HL-60/S4 (cell line): ENCODE results near the gene POLR2A.
"Not testable (repeated sequence)": the region's sequence is repeated elsewhere in the genome, so short reads cannot be mapped to it uniquely, and the experiment has no call there.

ENCODE experiments used
- in situ Hi-C: fragments of 300-500 bp; cut with MboI; formaldehyde crosslinking; loops from 2 replicates; pipeline ENCODE4 v1.14.3; 2022; ENCODE audit warnings: low sequenced_read_pairs

POLR2A gene

GRCh38 chr17:7478276-7479212, 5.6 kb upstream of the POLR2A start:
- in situ Hi-C loops, result no loop called here

GRCh38 chr17:7479213-7480088, 4.7 kb upstream of the POLR2A start, which contains the start of gene ZBTB4:
Gene ZBTB4, minus strand, starts transcription at chr17:7479631. Its CDS starts 12,830 bp downstream, at chr17:7466801.
- in situ Hi-C loops, result no loop called here

GRCh38 chr17:7480089-7480384, 4.1 kb upstream of the POLR2A start:
- in situ Hi-C loops, result no loop called here

- in situ Hi-C loops, result not testable (repeated sequence)
Measured at GRCh38 chr17:7481275-7481674, 2.9 kb upstream of the POLR2A start, which contains the start of gene SLC35G6. Gene SLC35G6, plus strand, starts transcription at chr17:7481446. Its CDS starts 71 bp downstream, at chr17:7481517.

GRCh38 chr17:7481842-7482741, 2.1 kb upstream of the POLR2A start:
- in situ Hi-C loops, result not testable (repeated sequence)

GRCh38 chr17:7482742-7483088, 1.5 kb upstream of the POLR2A start:
- in situ Hi-C loops, result not testable (repeated sequence)

GRCh38 chr17:7483255-7484066, 705 bp upstream of the POLR2A start:
- in situ Hi-C loops, result no loop called here

- in situ Hi-C loops, result no loop called here
Measured at GRCh38 chr17:7484919-7485377, 782 bp downstream of the POLR2A start.

- in situ Hi-C loops, result no loop called here
Measured at GRCh38 chr17:7486181-7486580, 2.0 kb downstream of the POLR2A start.

GRCh38 chr17:7490144-7490543, 6.0 kb downstream of the POLR2A start:
- in situ Hi-C loops, result no loop called here

- in situ Hi-C loops, result no loop called here
Measured at GRCh38 chr17:7491583-7491982, 7.4 kb downstream of the POLR2A start.

- in situ Hi-C loops, result no loop called here
Measured at GRCh38 chr17:7493941-7494340, 9.8 kb downstream of the POLR2A start.

- in situ Hi-C loops, result no loop called here
Measured at GRCh38 chr17:7495906-7496434, 11.8 kb downstream of the POLR2A start.

- in situ Hi-C loops, result no loop called here
Measured at GRCh38 chr17:7496470-7497183, 12.5 kb downstream of the POLR2A start.

GRCh38 chr17:7497228-7497627, 13.1 kb downstream of the POLR2A start:
- in situ Hi-C loops, result no loop called here

GRCh38 chr17:7497636-7498035, 13.5 kb downstream of the POLR2A start:
- in situ Hi-C loops, result no loop called here

- in situ Hi-C loops, result no loop called here
Measured at GRCh38 chr17:7499161-7499560, 15.0 kb downstream of the POLR2A start.

- in situ Hi-C loops, result no loop called here
Measured at GRCh38 chr17:7501729-7502128, 17.6 kb downstream of the POLR2A start.
